Small intestine (tissue), 7 donors: ENCODE data around the gene ADAMTS6. TPM values are rescaled to one million over a fixed set of nuclear protein-coding genes. Genes with fewer than 3 reads are reported as not detected.

Experiments
- DNase-seq, 2 donors: peaks; one replicate each; pipeline versions ENCODE4 v3.0.0 to v3.0.0-alpha.2; 2013
- FAIRE-seq: peaks from 2 replicates; lab custom pipeline; 2012; peaks lifted over from hg19 to GRCh38; lab: Jason Lieb, UNC
- H3K27ac ChIP-seq, 3 donors: one replicate each; pipeline ENCODE4 v1.5.1; 2013; ENCODE audit warnings: low read length in 2 of 3, mild to moderate bottlenecking in 2 of 3, control low read depth in 1 of 3, inconsistent platforms in 1 of 3, low read depth in 1 of 3, moderate library complexity in 1 of 3
- H3K27me3 ChIP-seq, 3 donors: one replicate each; pipeline ENCODE4 v1.6.1; 2013; ENCODE audit warnings: low read length in 3 of 3, inconsistent platforms in 1 of 3; ENCODE audit not compliant: control insufficient read depth in 3 of 3, insufficient read depth in 3 of 3
- H3K36me3 ChIP-seq, 3 donors: one replicate each; pipeline ENCODE4 v1.6.1; 2013; ENCODE audit warnings: low read length in 3 of 3, inconsistent platforms in 1 of 3, low read depth in 1 of 3, mild to moderate bottlenecking in 1 of 3, moderate library complexity in 1 of 3; ENCODE audit not compliant: control insufficient read depth in 3 of 3, insufficient read depth in 2 of 3
- H3K4me1 ChIP-seq, 3 donors: one replicate each; pipeline ENCODE4 v1.6.1; 2013; ENCODE audit warnings: low read length in 2 of 3, inconsistent platforms in 1 of 3, low read depth in 1 of 3, mild to moderate bottlenecking in 1 of 3, moderate library complexity in 1 of 3; ENCODE audit not compliant: control insufficient read depth in 3 of 3, insufficient read depth in 2 of 3
- H3K4me3 ChIP-seq, 3 donors: one replicate each; pipeline ENCODE4 v1.5.1; 2013; ENCODE audit warnings: low read length in 3 of 3, control low read depth in 1 of 3, inconsistent platforms in 1 of 3, low read depth in 1 of 3, mild to moderate bottlenecking in 1 of 3, moderate library complexity in 1 of 3
- H3K9me3 ChIP-seq, 2 donors: one replicate each; pipeline ENCODE4 v1.6.1; 2013; ENCODE audit warnings: low read depth in 1 of 2, low read length in 1 of 2; ENCODE audit not compliant: control insufficient read depth in 2 of 2, insufficient read depth in 1 of 2
- WGBS, 3 donors: extraction: QIAGEN DNeasy Blood & Tissue Kit; methylation state at CpG; one replicate each; pipeline ENCODE4 v1.1.7; 2013; 5-methylcytosine and 5-hydroxymethylcytosine counted together
- polyA plus RNA-seq, 4 donors: library from polyadenylated mRNA; stranded (reverse) in 3 of 4; unstranded in 1 of 4; fragments of 200-250 nt in 3 of 4; fragments of 120-200 nt in 1 of 4; gene quantifications; one replicate each; pipeline versions ENCODE4 v1.2.1 to v1.2.3, GENCODE V29; 2013
- donor health status: healthy with polysubstance abuse.
- donor health status: control.
- donor health status: control.
- donor health status: Bipolar disorder and iron deficiency.
- donor health status: healthy.

ADAMTS6 gene
- polyA plus RNA-seq, 4 donors = 0.28 to 1.5 TPM; not detected in 2

GRCh38 chr5:65271906-65272305 lies 209.8 kb downstream of the ADAMTS6 start:
- no peaks in the 10 kb centered on the region for H3K4me1 ChIP-seq
- DNase-seq = no peak
- H3K27me3 ChIP-seq = no peaks in the 10 kb centered on the region
- H3K9me3 ChIP-seq = no peaks in the 10 kb centered on the region
- 84 to 90% (median 88%) methylated on average over 1 of the region's 1 CpG for WGBS, 3 donors
- H3K36me3 ChIP-seq = no peaks in the 10 kb centered on the region
- H3K27ac ChIP-seq = no peak overlapping the region
- H3K4me3 ChIP-seq = no peak overlapping the region
- no peak for FAIRE-seq

- DNase-seq (no peak), FAIRE-seq (no peak)
- Histone ChIP-seq H3K9me3 (no peaks in the 10 kb centered on the region), H3K27me3 (no peaks in the 10 kb centered on the region), H3K36me3 (no peaks in the 10 kb centered on the region), H3K4me1 (no peaks in the 10 kb centered on the region), H3K27ac (no peak overlapping the region), H3K4me3 (no peak overlapping the region)
- WGBS, 3 donors = 71 to 91% (median 87%) methylated on average over 8 of the region's 8 CpGs
Observed at GRCh38 chr5:65268525-65268924, 213.2 kb downstream of the ADAMTS6 start.

- 20 to 53% (median 31%) methylated on average over 1 of the region's 1 CpG for WGBS, 3 donors
- peaks cover 0 to 5% (median 0%) of the 10 kb centered on the region in 3 donors for H3K4me1 ChIP-seq
- H3K9me3 ChIP-seq = no peaks in the 10 kb centered on the region
- DNase-seq (no peak), FAIRE-seq (no peak)
- no peak overlapping the region for H3K27ac ChIP-seq
- no peaks in the 10 kb centered on the region for H3K36me3 ChIP-seq
- H3K4me3 ChIP-seq = no peak overlapping the region
- no peaks in the 10 kb centered on the region for H3K27me3 ChIP-seq
Observed at GRCh38 chr5:65264420-65264819, 217.3 kb downstream of the ADAMTS6 start.

- WGBS, 3 donors = 49 to 67% (median 52%) methylated on average over 3 of the region's 3 CpGs
- no peak for FAIRE-seq
Observed at GRCh38 chr5:65263321-65263720, 218.4 kb downstream of the ADAMTS6 start.

GRCh38 chr5:65262649-65263059 lies 219.1 kb downstream of the ADAMTS6 start:
- H3K4me1 ChIP-seq = peaks cover 0 to 5% (median 0%) of the 10 kb centered on the region in 3 donors
- DNase-seq (peak in 1 of 2 donors; percentile 35), FAIRE-seq (no peak)
- H3K27ac ChIP-seq = no peak overlapping the region
- 29 to 37% (median 35%) methylated on average over 6 of the region's 6 CpGs for WGBS, 3 donors
- H3K9me3 ChIP-seq = no peaks in the 10 kb centered on the region
- H3K4me3 ChIP-seq = no peak overlapping the region
- no peaks in the 10 kb centered on the region for H3K27me3 ChIP-seq
- H3K36me3 ChIP-seq = no peaks in the 10 kb centered on the region

More at GRCh38 chr5:65263321-65263720, 218.4 kb downstream of the ADAMTS6 start:
- Histone ChIP-seq H3K27ac (no peak overlapping the region), H3K4me3 (no peak overlapping the region), H3K9me3 (no peaks in the 10 kb centered on the region), H3K4me1 (peaks cover 0 to 5% (median 0%) of the 10 kb centered on the region in 3 donors), H3K27me3 (no peaks in the 10 kb centered on the region), H3K36me3 (no peaks in the 10 kb centered on the region)
- peak in 1 of 2 donors; percentile 6 for DNase-seq

GRCh38 chr5:65262096-65262495 lies 219.6 kb downstream of the ADAMTS6 start:
- no peak overlapping the region for H3K27ac ChIP-seq
- H3K4me1 ChIP-seq = peaks cover 0 to 5% (median 0%) of the 10 kb centered on the region in 3 donors
- 79 to 86% (median 84%) methylated on average over 3 of the region's 3 CpGs for WGBS, 3 donors
- H3K9me3 ChIP-seq = no peaks in the 10 kb centered on the region
- FAIRE-seq (no peak), DNase-seq (peak in 1 of 2 donors; percentile 7)
- H3K4me3 ChIP-seq = no peak overlapping the region
- no peaks in the 10 kb centered on the region for H3K27me3 ChIP-seq
- H3K36me3 ChIP-seq = no peaks in the 10 kb centered on the region

- no peaks in the 10 kb centered on the region for H3K36me3 ChIP-seq
- H3K4me1 ChIP-seq = peaks cover 0 to 5% (median 0%) of the 10 kb centered on the region in 3 donors
- no peaks in the 10 kb centered on the region for H3K27me3 ChIP-seq
- no peak overlapping the region for H3K4me3 ChIP-seq
- FAIRE-seq = no peak
- WGBS, 3 donors = 74 to 90% (median 87%) methylated on average over 1 of the region's 1 CpG
- H3K9me3 ChIP-seq = no peaks in the 10 kb centered on the region
- DNase-seq = no peak
- no peak overlapping the region for H3K27ac ChIP-seq
Observed at GRCh38 chr5:65261499-65261898, 220.2 kb downstream of the ADAMTS6 start.

GRCh38 chr5:65255294-65255693 lies 226.4 kb downstream of the ADAMTS6 start:
- Histone ChIP-seq H3K27me3 (no peaks in the 10 kb centered on the region), H3K36me3 (no peaks in the 10 kb centered on the region), H3K4me1 (no peaks in the 10 kb centered on the region), H3K27ac (no peak overlapping the region), H3K9me3 (no peaks in the 10 kb centered on the region), H3K4me3 (no peak overlapping the region)
- FAIRE-seq (no peak), DNase-seq (no peak)
- WGBS, 3 donors = 79 to 82% (median 79%) methylated on average over 3 of the region's 3 CpGs

GRCh38 chr5:65252977-65253376 lies 228.7 kb downstream of the ADAMTS6 start:
- H3K4me1 ChIP-seq = no peaks in the 10 kb centered on the region
- no peak for FAIRE-seq
- H3K27ac ChIP-seq = no peak overlapping the region
- no peaks in the 10 kb centered on the region for H3K9me3 ChIP-seq
- no peak overlapping the region for H3K4me3 ChIP-seq
- 79 to 93% (median 85%) methylated on average over 6 of the region's 6 CpGs for WGBS, 3 donors
- H3K27me3 ChIP-seq = no peaks in the 10 kb centered on the region
- DNase-seq = no peak
- no peaks in the 10 kb centered on the region for H3K36me3 ChIP-seq
